OCI-LY7 (cell line): ENCODE results near the gene KREMEN1. TPM values are rescaled to one million over a fixed set of nuclear protein-coding genes. Genes with fewer than 3 reads are reported as not detected.

ENCODE experiments used
- BruUV-seq: library from RNA; stranded (reverse); fragments of 400-500 nt; replicated peaks from 2 replicates; lab custom pipeline; 2021; lab: Mats Ljungman, UMichigan
- CTCF ChIA-PET: fragments of 300-600 bp; sonication (Branson Sonifier 250); formaldehyde crosslinking; loops from one replicate; lab custom pipeline; 2022; ENCODE audit warnings: antibody characterized with exemption; ENCODE audit not compliant: unreplicated experiment; lab: Charles Lee
- POLR2A ChIA-PET: fragments of 300-600 bp; sonication (Branson Sonifier 250); formaldehyde crosslinking; loops from one replicate; lab custom pipeline; 2022; ENCODE audit warnings: antibody characterized with exemption; lab: Charles Lee
- DNase-seq: peaks from one replicate; pipeline ENCODE4 v3.0.0-alpha.2; 2015; ENCODE audit warnings: low spot score
- H2AFZ ChIP-seq: fragments of 200-600 bp; sonication (generic), shearing (Covaris generic); 2 replicates; pipeline ENCODE4 v1.6.1; 2014; ENCODE audit warnings: mild to moderate bottlenecking, antibody characterized with exemption, low read length, moderate library complexity
- H3K27ac ChIP-seq: fragments of 200-600 bp; sonication (generic); 2 replicates; pipeline ENCODE4 v1.5.1; 2014; ENCODE audit warnings: mixed run types, low read depth, mild to moderate bottlenecking, moderate library complexity, low read length, inconsistent platforms; ENCODE audit not compliant: poor library complexity, severe bottlenecking
- H3K36me3 ChIP-seq: fragments of 200-600 bp; sonication (generic); 2 replicates; pipeline ENCODE4 v1.6.1; 2014; ENCODE audit warnings: mild to moderate bottlenecking, antibody characterized with exemption, low read length, moderate library complexity, mixed read lengths; ENCODE audit not compliant: insufficient read depth
- H3K4me1 ChIP-seq: fragments of 200-600 bp; sonication (generic); 2 replicates; pipeline ENCODE4 v1.5.1; 2014; ENCODE audit warnings: mild to moderate bottlenecking, low read length; ENCODE audit not compliant: insufficient read depth, poor library complexity, severe bottlenecking
- H3K4me2 ChIP-seq: fragments of 200-600 bp; sonication (generic); 2 replicates; pipeline ENCODE4 v1.6.1; 2014; ENCODE audit warnings: mild to moderate bottlenecking, low read length
- H3K4me3 ChIP-seq: fragments of 200-600 bp; sonication (generic); 2 replicates; pipeline ENCODE4 v1.5.1; 2014; ENCODE audit warnings: mild to moderate bottlenecking, low read depth, low read length; ENCODE audit not compliant: poor library complexity, severe bottlenecking
- H3K79me2 ChIP-seq: fragments of 200-600 bp; sonication (generic); 2 replicates; pipeline ENCODE4 v1.6.1; 2016; ENCODE audit warnings: low read depth, mild to moderate bottlenecking, low read length, moderate library complexity, mixed read lengths; ENCODE audit not compliant: insufficient read depth
- H3K9me2 ChIP-seq: fragments of 200-600 bp; sonication (generic); 2 replicates; pipeline ENCODE4 v1.6.1; 2016; ENCODE audit warnings: mild to moderate bottlenecking, low read length, mixed read lengths; ENCODE audit not compliant: insufficient read depth
- H3K9me3 ChIP-seq: fragments of 200-600 bp; sonication (generic); 2 replicates; pipeline ENCODE4 v1.6.1; 2014; ENCODE audit warnings: mild to moderate bottlenecking, mixed run types, low read length, mixed read lengths
- H4K20me1 ChIP-seq: fragments of 200-600 bp; sonication (generic); 2 replicates; pipeline ENCODE4 v1.6.1; 2014; ENCODE audit warnings: mild to moderate bottlenecking, antibody characterized with exemption, low read length, moderate library complexity, mixed read lengths; ENCODE audit not compliant: insufficient read depth
- CTCF ChIP-seq: fragments of 200-600 bp; sonication (generic); conservative IDR thresholded peaks from 2 replicates; pipeline ENCODE4 v1.5.1; 2014; ENCODE audit warnings: mild to moderate bottlenecking, antibody characterized with exemption, low read length, moderate library complexity, mixed read lengths
- EZH2phosphoT487 ChIP-seq: fragments of 200-600 bp; sonication (generic); IDR thresholded peaks from 2 replicates; pipeline ENCODE4 v1.6.1; 2018; ENCODE audit warnings: low read depth, borderline replicate concordance, mild to moderate bottlenecking, mixed run types, antibody characterized with exemption, low read length, moderate library complexity, mixed read lengths
- intact Hi-C: fragments of 100-400 bp; cut with micrococcal nuclease; formaldehyde crosslinking; loops from one replicate; pipeline ENCODE4 v1.10.0; 2022; ENCODE audit not compliant: unreplicated experiment
- total RNA-seq, 2 experiments: library from RNA; depleted of rRNA in 1 of 2; stranded (reverse); fragments of >200 nt in 1 of 2; shearing (Covaris generic) in 1 of 2; gene quantifications; 2 replicates each; pipeline ENCODE4 v1.2.3, GENCODE V29; 2014 to 2022

KREMEN1 gene
- total RNA-seq, 2 experiments from 2014 or later: not detected

- no peaks in the 10 kb centered on the region for H3K4me1 ChIP-seq
- H3K27ac ChIP-seq: no peak overlapping the region
- CTCF ChIA-PET: no interaction called here
- POLR2A ChIA-PET: no interaction called here
- no peaks in the 10 kb centered on the region for H3K36me3 ChIP-seq
- H3K79me2 ChIP-seq: no peaks in the 10 kb centered on the region
- BruUV-seq: no TSS peak
- no peaks in the 10 kb centered on the region for H4K20me1 ChIP-seq
- no peaks in the 10 kb centered on the region for H3K9me2 ChIP-seq
- intact Hi-C loops: no loop called here
- H2AFZ ChIP-seq: no peak overlapping the region
- no peak overlapping the region for H3K4me2 ChIP-seq
- no peak overlapping the region for H3K4me3 ChIP-seq
- no peaks in the 10 kb centered on the region for H3K9me3 ChIP-seq
- TF ChIP-seq EZH2phosphoT487 (no peak), CTCF (no peak)
- no peak for DNase-seq
These were observed 71.9 kb downstream of the KREMEN1 start for GRCh38 chr22:29144786-29145160.

GRCh38 chr22:29145321-29146072 lies 72.7 kb downstream of the KREMEN1 start:
- CTCF ChIA-PET: no interaction called here
- H3K9me3 ChIP-seq: no peaks in the 10 kb centered on the region
- DNase-seq: no peak
- no peak overlapping the region for H2AFZ ChIP-seq
- no peaks in the 10 kb centered on the region for H3K79me2 ChIP-seq
- H3K36me3 ChIP-seq: no peaks in the 10 kb centered on the region
- no peak overlapping the region for H3K4me2 ChIP-seq
- intact Hi-C loops: no loop called here
- no peak for TF ChIP-seq CTCF
- TF ChIP-seq EZH2phosphoT487: no peak
- POLR2A ChIA-PET: no interaction called here
- no peaks in the 10 kb centered on the region for H4K20me1 ChIP-seq
- BruUV-seq: no TSS peak
- no peak overlapping the region for H3K27ac ChIP-seq
- H3K4me1 ChIP-seq: no peaks in the 10 kb centered on the region
- H3K4me3 ChIP-seq: no peak overlapping the region
- H3K9me2 ChIP-seq: no peaks in the 10 kb centered on the region

- Histone ChIP-seq H3K36me3 (no peaks in the 10 kb centered on the region), H3K9me2 (no peaks in the 10 kb centered on the region), H3K27ac (no peak overlapping the region), H3K4me3 (no peak overlapping the region), H4K20me1 (no peaks in the 10 kb centered on the region; the same call in 1 of the 2 replicates), H3K4me1 (no peaks in the 10 kb centered on the region), H3K79me2 (no peaks in the 10 kb centered on the region), H3K4me2 (no peak overlapping the region), H3K9me3 (no peaks in the 10 kb centered on the region), H2AFZ (no peak overlapping the region)
- ChIA-PET CTCF (no interaction called here), POLR2A (interaction anchor here (0.7 kb wide), 1 partner anchor 79 kb away, joined by 3 read pairs; no protein-coding TSS in a partner anchor)
- no peak for DNase-seq
- intact Hi-C loops: no loop called here
- no TSS peak for BruUV-seq
- TF ChIP-seq EZH2phosphoT487 (no peak), CTCF (no peak)
These were observed 73.3 kb downstream of the KREMEN1 start for GRCh38 chr22:29146091-29146560.
